ENCODE measurements around the gene SPATA3. TPM values are rescaled to one million over a fixed set of nuclear protein-coding genes. Genes with fewer than 3 reads are reported as not detected.

SPATA3 gene
- total and polyA plus RNA-seq, 2 of the 13 experiments (the other 11 are each of a cell fraction or from before 2014, with no cell fraction given), result not detected

DNA sequence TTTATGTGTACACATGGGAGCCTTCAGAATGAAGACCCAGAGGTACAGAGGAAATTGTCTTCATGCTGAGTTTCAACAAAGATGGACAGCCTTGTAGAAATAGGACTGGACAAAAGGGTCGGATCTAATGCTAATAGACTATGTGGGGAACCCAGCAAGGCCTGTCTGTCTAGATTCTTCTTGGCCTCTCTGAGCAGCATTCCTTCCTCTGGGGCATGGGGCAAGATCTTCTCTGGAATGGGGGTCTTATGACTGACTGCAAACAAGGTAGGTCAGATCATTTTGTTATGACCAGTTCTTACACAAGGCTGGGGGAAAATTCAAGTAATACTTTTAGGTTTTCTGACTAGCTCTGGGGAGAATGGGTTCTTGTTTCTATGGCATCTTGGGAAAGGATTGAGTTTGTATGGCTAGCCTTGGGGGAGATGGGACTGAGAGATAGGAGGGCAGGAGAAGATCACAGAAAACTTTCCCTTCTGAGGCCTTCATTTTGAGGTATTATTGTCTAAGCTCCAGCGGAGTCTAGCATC lies 14.3 kb downstream of the SPATA3 start (continued):
- TF ChIP-seq, protein P1, sequence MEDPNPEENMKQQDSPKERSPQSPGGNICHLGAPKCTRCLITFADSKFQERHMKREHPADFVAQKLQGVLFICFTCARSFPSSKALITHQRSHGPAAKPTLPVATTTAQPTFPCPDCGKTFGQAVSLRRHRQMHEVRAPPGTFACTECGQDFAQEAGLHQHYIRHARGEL (CRISPR knock-in tag; IDR thresholded peaks at IDR 0.05), result no peak
- TF ChIP-seq ZSCAN21 (CRISPR knock-in tag; IDR thresholded peaks at IDR 0.05; ENCODE audit: borderline replicate concordance), result no peak
- TF ChIP-seq HNRNPLL (IDR thresholded peaks at IDR 0.05; ENCODE audit: low read depth, low read length, poor library complexity, severe bottlenecking), result no peak

DNA sequence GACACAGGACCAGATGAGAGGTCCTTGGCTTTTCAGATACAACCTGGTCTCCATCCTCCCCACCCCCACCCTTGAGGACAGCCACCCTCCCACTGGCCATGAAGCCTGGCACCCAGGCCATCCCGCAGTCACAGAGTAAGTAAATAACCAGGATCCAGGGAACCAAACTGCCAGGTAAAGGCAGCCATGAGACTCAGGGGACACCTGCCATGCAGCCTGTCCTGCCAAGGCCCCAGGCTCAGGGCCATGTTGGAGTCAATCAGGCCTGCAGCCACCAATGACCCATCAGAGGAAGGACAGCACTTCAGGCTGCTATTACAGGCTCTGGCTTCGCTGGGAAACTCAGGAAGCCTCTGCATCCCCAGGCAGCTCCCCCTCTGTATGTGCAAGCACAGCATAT lies 15.6 kb downstream of the SPATA3 start:
- no peak overlapping the region for H3K27ac ChIP-seq (ENCODE audit: extremely low read length, insufficient read depth, low read length)
- ATAC-seq (no peak), DNase-seq (ENCODE audit: low spot score) (no peak), FAIRE-seq (no peak)
- intact Hi-C loops (cut with micrococcal nuclease; ENCODE audit: unreplicated experiment), result no loop called here
- POLR2A ChIA-PET, result interaction anchor here (1.1 to 1.2 kb wide), 2 partner anchors 25 to 39 kb away, joined by 3 to 4 read pairs; no protein-coding TSS in a partner anchor
- no peaks in the 10 kb centered on the region for H3K79me2 ChIP-seq (ENCODE audit: insufficient read depth, low read length)
- H3K4me1 ChIP-seq (ENCODE audit: insufficient read depth, low read length), result peaks cover 35% of the 10 kb centered on the region
- H3K9me3 ChIP-seq (ENCODE audit: low read length), result no peaks in the 10 kb centered on the region
- BruUV-seq (replicated peaks), result no TSS peak
- no peak overlapping the region for H2AFZ ChIP-seq (ENCODE audit: low read length)
- no peak overlapping the region for H3K4me3 ChIP-seq (replicated peaks in 1 of 3; ENCODE audit: insufficient read depth in 1 of 3, low read depth in 2 of 3, low read length in 3 of 3)
- no peaks in the 10 kb centered on the region for H4K20me1 ChIP-seq (ENCODE audit: insufficient read depth, low read length)
- no peak overlapping the region for H3K4me2 ChIP-seq (ENCODE audit: low read depth, low read length)
- no peaks in the 10 kb centered on the region for H3K36me3 ChIP-seq (replicated peaks in 1 of 2; ENCODE audit: control insufficient read depth in 1 of 2, insufficient read depth in 2 of 2, low read length in 2 of 2)
- in situ Hi-C loops (cut with HindIII; ENCODE audit: extremely low pct_ligation_motif_present, low pct_unique_long_range_greater_than_20kb), result no loop called here
- 25% methylated on average over 2 of the region's 2 CpGs for WGBS (ENCODE audit: low lambda C conversion rate)
- no peak overlapping the region for H3K9ac ChIP-seq (ENCODE audit: insufficient read depth, low read depth, low read length)
- peaks cover 3 to 60% of the 10 kb centered on the region in 2 experiments; a peak in 4 of 5 replicates for H3K27me3 ChIP-seq (ENCODE audit: control insufficient read depth in 1 of 2, insufficient read depth in 2 of 2, low read length in 2 of 2)
- CTCF ChIA-PET (ENCODE audit: low intra/inter-chr PET ratio, low total read pairs), result no interaction called here
- no peak for TF ChIP-seq CHCHD3 (CRISPR knock-in tag; IDR thresholded peaks at IDR 0.05)
- no peak for TF ChIP-seq KLF12 (CRISPR knock-in tag; IDR thresholded peaks at IDR 0.05; ENCODE audit: borderline replicate concordance)
- no peak for TF ChIP-seq ZNF607 (CRISPR knock-in tag; IDR thresholded peaks at IDR 0.05; ENCODE audit: borderline replicate concordance)
- TF ChIP-seq, protein P2, sequence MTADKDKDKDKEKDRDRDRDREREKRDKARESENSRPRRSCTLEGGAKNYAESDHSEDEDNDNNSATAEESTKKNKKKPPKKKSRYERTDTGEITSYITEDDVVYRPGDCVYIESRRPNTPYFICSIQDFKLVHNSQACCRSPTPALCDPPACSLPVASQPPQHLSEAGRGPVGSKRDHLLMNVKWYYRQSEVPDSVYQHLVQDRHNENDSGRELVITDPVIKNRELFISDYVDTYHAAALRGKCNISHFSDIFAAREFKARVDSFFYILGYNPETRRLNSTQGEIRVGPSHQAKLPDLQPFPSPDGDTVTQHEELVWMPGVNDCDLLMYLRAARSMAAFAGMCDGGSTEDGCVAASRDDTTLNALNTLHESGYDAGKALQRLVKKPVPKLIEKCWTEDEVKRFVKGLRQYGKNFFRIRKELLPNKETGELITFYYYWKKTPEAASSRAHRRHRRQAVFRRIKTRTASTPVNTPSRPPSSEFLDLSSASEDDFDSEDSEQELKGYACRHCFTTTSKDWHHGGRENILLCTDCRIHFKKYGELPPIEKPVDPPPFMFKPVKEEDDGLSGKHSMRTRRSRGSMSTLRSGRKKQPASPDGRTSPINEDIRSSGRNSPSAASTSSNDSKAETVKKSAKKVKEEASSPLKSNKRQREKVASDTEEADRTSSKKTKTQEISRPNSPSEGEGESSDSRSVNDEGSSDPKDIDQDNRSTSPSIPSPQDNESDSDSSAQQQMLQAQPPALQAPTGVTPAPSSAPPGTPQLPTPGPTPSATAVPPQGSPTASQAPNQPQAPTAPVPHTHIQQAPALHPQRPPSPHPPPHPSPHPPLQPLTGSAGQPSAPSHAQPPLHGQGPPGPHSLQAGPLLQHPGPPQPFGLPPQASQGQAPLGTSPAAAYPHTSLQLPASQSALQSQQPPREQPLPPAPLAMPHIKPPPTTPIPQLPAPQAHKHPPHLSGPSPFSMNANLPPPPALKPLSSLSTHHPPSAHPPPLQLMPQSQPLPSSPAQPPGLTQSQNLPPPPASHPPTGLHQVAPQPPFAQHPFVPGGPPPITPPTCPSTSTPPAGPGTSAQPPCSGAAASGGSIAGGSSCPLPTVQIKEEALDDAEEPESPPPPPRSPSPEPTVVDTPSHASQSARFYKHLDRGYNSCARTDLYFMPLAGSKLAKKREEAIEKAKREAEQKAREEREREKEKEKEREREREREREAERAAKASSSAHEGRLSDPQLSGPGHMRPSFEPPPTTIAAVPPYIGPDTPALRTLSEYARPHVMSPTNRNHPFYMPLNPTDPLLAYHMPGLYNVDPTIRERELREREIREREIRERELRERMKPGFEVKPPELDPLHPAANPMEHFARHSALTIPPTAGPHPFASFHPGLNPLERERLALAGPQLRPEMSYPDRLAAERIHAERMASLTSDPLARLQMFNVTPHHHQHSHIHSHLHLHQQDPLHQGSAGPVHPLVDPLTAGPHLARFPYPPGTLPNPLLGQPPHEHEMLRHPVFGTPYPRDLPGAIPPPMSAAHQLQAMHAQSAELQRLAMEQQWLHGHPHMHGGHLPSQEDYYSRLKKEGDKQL (CRISPR knock-in tag; IDR thresholded peaks at IDR 0.05; ENCODE audit: low read depth), result no peak
- TF ChIP-seq, protein P3, sequence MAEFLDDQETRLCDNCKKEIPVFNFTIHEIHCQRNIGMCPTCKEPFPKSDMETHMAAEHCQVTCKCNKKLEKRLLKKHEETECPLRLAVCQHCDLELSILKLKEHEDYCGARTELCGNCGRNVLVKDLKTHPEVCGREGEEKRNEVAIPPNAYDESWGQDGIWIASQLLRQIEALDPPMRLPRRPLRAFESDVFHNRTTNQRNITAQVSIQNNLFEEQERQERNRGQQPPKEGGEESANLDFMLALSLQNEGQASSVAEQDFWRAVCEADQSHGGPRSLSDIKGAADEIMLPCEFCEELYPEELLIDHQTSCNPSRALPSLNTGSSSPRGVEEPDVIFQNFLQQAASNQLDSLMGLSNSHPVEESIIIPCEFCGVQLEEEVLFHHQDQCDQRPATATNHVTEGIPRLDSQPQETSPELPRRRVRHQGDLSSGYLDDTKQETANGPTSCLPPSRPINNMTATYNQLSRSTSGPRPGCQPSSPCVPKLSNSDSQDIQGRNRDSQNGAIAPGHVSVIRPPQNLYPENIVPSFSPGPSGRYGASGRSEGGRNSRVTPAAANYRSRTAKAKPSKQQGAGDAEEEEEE (CRISPR knock-in tag; IDR thresholded peaks at IDR 0.05; ENCODE audit: borderline replicate concordance), result no peak
- no peak for TF ChIP-seq MIER2 (CRISPR knock-in tag; IDR thresholded peaks at IDR 0.05)
- TF ChIP-seq ZNF746 (CRISPR knock-in tag; IDR thresholded peaks at IDR 0.05), result no peak
- TF ChIP-seq HDAC1 (CRISPR knock-in tag; IDR thresholded peaks at IDR 0.05), result no peak
- TF ChIP-seq CEBPB (IDR thresholded peaks at IDR 0.05; ENCODE audit: borderline replicate concordance, low read depth, low read length), result no peak
